Dermis lymphatic vessel endothelial cell (primary cell): ENCODE measurements around the gene PON3. TPM values are rescaled to one million over a fixed set of nuclear protein-coding genes. Genes with fewer than 3 reads are reported as not detected.

Experiments
- total RNA-seq: library from RNA; depleted of rRNA; stranded (reverse); fragments of >200 nt; gene quantifications from 2 replicates; pipeline ENCODE4 v1.2.1, GENCODE V29; 2014

PON3 gene
- 0.09 and 0.11 TPM in 2 replicates for total RNA-seq

GRCh38 chr7:95396136-95397032 is at the start of gene PON3:
Gene PON3 (minus strand): TSS chr7:95396375. CDS start chr7:95396350, 25 bp downstream.

GRCh38 chr7:95434557-95435421 is 38.6 kb upstream of the PON3 start, which contains the start of gene PON2:
Gene PON2 (minus strand): TSS chr7:95435028. CDS start chr7:95434951, 77 bp downstream.

GRCh38 chr7:95324431-95324830 is 71.7 kb downstream of the PON3 start, which contains the start of gene PON1:
Gene PON1 (minus strand): TSS chr7:95324532. CDS start chr7:95324475, 57 bp downstream.

Other genes with a start within 250 kb of the PON3 start
- gene PON1, start 71.8 kb downstream of the PON3 start, total RNA-seq, result not detected in 2 replicates
- 104 and 191 TPM in 2 replicates for gene PON2, start 38.7 kb upstream of the PON3 start, total RNA-seq
- not detected in 2 replicates for gene ASB4, start 89.6 kb upstream of the PON3 start, total RNA-seq
- gene PDK4, start 200.1 kb upstream of the PON3 start, total RNA-seq, result 80.5 and 142 TPM in 2 replicates